ENCODE measurements around the gene PPP6R2.
"Not testable (repeated sequence)": the region's sequence is repeated elsewhere in the genome, so short reads cannot be mapped to it uniquely, and the experiment has no call there.

PPP6R2 gene

DNA sequence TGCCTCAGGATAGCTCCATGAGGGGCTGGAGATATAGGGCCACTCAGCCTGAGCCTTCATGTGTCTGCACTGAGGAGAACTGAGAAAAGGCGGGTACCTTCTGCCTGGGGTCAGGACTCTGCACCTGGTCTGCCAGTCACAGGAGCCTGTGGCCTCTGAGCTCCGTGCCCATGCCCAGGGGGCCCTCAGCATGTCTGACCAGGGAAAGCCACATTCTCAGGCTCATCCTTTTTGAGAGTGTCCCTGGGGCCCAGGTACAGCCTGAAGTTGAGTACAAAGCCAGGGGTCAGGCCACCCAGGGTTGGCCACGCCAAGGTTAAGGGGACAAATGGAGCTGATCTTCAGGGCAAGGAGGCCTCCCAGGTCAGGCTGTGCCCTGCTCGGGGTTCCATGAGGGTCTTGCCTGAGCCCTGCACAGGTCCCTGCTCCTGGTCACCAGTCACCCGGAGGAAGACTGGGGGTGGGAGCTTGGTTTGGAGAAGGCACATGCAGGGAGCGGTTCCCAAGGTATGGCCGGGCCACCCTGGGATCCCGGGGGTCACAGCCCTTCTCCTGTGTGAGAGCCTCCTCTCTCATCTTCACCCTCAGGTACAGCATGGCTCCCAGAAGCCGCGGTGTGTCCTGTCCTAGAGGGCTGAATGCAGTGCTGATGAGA is 22.3 kb upstream of the PPP6R2 start:
- Mint-ChIP-seq H3K36me3 (no peaks in the 10 kb centered on the region), H3K27ac (no peak overlapping the region), H3K4me3 (no peak overlapping the region), H3K4me1 (peaks cover 2% of the 10 kb centered on the region), H3K9me3 (no peaks in the 10 kb centered on the region)
- DNase-seq (ENCODE audit: low spot score in 2 of 2): no peak
- no peak for ATAC-seq

DNA sequence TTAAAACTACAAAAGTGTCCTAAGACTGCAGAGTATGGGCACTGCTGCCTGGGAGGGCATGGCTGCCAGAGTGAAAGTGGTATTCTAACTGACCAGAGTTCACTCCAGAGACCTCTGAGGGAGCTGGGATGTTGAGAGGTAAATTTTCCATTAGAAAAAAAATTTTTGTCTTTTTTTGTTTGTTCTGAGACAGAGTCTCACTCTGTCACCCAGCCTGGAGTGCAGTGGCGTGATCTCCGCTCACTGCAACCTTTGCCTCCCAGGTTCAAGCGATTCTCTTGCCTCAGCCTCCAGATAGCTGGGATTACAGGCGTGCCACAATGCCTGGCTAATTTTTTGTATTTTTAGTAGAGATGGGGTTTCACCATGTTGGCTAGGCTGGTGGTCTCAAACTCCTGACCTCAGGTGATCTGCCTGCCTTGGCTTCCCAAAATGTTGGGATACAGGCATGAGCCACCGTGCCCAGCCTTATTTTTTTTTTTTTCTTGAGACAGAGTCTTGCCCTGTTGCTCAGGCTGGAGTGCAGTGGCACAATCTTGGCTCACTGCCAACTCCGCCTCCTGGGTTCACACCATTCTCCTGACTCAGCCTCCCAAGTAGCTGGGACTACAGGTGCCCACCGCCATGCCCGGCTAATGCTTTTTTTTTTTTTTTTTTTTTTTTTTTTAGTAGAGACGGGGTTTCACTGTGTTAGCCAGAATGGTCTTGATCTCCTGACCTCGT is 20.6 kb upstream of the PPP6R2 start:
- DNase-seq (ENCODE audit: low spot score in 2 of 2); H3K9me3 Mint-ChIP-seq; H3K4me1 Mint-ChIP-seq; H3K4me3 Mint-ChIP-seq; H3K36me3 Mint-ChIP-seq; ATAC-seq; H3K27ac Mint-ChIP-seq: not testable (repeated sequence)

DNA sequence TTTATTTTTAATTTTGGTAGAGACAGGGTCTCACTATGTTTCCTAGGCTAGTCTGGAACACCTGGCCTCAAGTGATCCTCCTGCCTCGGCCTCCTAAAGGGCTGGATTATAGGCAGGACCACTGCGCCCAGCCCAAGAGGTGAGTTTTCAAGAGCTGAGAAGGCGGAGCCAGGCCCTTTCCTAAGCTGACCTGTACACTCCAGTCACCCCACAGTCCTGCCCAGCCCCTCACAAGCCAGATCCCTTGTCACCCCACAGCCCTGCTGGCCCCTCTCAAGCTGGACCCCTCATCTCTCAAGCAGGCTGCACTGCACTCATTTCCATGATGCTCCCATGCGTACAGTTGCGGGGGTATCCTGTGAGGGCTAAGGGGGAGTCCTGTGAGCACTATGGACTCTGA is 19.2 kb upstream of the PPP6R2 start:
- Mint-ChIP-seq H3K4me3 (no peak overlapping the region), H3K36me3 (no peaks in the 10 kb centered on the region)
- no peak for ATAC-seq

DNA sequence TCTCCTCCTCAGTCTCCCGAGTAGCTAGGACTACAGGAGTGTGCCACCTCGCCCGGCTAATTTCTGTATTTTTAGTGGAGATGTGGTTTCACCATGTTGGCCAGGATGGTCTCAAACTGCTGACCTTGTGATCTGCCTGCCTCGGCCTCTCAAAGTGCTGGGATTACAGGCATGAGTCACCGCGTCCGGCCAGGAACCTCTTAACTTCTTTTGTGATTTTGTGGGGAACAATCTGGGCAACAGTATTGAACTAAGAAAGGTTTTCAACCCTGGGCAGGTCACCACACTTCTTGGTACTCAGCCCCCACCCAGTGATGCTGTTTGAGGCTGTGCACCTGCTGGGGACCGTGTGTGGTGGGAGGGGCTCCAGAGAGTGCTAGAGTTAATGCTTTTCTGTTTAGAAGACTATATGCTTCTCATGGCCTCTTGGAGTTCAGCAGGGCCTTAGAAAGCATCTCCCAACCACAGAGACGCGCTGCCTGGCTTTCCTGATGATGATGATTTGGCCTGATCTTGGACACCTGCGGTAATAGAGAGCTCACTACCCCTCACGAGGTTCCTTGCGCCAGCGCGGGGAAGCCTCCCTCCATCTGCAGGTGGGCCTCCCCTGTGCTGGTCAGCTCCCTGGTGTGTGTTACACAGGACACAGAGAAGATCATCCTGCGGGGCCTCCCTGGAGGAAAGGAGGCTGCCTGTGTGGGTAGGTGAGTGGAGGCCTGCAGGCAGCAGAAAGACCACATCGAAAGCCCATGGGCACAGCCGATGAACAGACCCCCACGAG is 17.5 kb upstream of the PPP6R2 start:
- DNase-seq (ENCODE audit: low spot score in 2 of 2) (no peak), ATAC-seq (no peak)
- peak overlapping the region; percentile 78 for H3K4me3 Mint-ChIP-seq
- H3K36me3 Mint-ChIP-seq: no peaks in the 10 kb centered on the region
- peak overlapping the region; percentile 54 for H3K27ac Mint-ChIP-seq
- no peaks in the 10 kb centered on the region for H3K9me3 Mint-ChIP-seq
- H3K4me1 Mint-ChIP-seq: peaks cover 9% of the 10 kb centered on the region

More for the DNA sequence above, 19.2 kb upstream of the PPP6R2 start:
- Mint-ChIP-seq H3K4me1 (peaks cover 9% of the 10 kb centered on the region), H3K9me3 (no peaks in the 10 kb centered on the region), H3K27ac (no peak overlapping the region)
- no peak for DNase-seq (ENCODE audit: low spot score in 2 of 2)

DNA sequence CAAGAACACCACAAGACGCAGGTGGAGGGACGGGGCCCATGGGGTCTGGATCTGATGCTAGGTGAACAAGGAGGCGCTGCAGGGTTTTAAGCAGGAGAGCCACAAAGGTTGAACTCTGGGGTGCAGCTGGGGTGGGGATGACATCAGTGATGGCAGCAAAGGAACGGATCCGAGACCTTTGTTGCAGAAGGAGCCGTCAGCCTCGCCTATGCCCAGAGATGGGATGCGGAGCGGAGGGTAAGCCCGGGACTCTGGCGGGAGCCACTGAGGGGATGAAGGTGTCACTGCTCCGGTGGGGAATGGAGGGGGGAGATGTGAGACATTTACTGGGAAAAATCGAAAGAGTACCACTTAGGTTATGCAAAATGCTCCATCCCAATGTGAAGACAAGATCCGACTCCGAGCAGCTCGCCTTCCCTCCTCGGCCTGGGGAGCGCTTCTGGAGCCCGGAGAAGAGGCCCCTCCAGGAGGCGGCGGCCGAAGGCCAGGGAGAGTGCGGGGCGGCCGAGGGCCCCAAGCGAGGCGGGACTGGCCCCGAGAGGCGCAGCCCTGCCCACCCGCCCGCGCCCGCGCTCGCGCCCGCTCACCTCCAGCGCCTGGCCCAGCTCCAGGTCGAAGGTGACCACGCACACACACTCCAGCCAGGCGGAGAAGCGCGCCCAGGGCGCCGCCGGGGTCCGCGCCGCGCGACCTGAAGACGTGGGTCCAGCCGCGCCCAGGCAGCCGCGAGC is 16.7 kb upstream of the PPP6R2 start:
- ATAC-seq (no peak), DNase-seq (ENCODE audit: low spot score in 2 of 2) (no peak)
- Mint-ChIP-seq H3K4me3 (peak overlapping the region; percentile 78), H3K27ac (peak overlapping the region; percentile 54), H3K9me3 (no peaks in the 10 kb centered on the region), H3K36me3 (no peaks in the 10 kb centered on the region), H3K4me1 (peaks cover 9% of the 10 kb centered on the region)

DNA sequence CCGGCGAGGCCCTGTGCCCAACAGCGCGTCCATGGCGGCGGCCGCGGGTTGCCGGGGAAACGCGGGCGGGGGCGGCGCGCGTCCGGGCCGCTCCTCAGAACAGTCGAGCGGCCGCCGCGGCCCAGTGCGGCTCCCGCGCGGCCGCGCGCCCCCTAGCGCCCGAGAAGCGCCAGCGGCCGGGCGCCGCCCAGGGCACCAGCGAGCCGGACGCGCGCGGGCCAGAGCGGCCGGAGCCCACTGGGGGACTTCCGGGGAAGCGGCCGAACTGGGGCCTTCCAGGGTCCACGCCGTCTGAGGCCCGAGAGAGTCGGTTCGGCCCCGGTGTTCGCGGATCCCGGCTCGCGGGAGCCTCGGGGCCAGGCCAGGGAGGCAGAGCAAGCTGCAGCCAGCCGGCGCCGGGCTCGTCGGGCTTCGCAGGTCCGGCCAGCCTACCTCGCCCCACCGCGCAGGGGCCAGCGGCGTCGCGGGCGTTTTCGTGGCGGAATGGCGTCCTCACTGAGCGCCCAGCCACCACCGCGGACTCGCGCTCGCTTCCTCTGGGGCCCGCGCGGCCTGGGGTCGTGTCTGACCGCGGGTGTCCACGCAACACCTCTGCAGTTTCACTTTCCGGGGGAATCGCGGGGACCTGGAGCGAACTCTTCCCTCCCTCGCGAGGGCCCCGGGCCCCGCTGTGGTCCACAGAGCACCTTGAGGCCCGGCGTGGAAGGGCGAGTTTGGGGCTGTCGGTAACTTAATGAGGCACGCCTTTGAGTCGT is 16.0 kb upstream of the PPP6R2 start, which contains the start of gene DENND6B:
DENND6B (minus strand) TSS at position 57 of the 755 bp plus-strand sequence; CDS start at position 33, 24 bp downstream.
- DNase-seq (ENCODE audit: low spot score in 2 of 2): peak; percentile 75 to 85
- H3K4me3 Mint-ChIP-seq: peak within 1 kb of the TSS; percentile 78
- H3K4me1 Mint-ChIP-seq: peaks cover 9% of the 10 kb centered on the region
- no peaks in the 10 kb centered on the region for H3K9me3 Mint-ChIP-seq
- no peaks in the 10 kb centered on the region for H3K36me3 Mint-ChIP-seq
- peak within 1 kb of the TSS; percentile 80 for H3K27ac Mint-ChIP-seq
- peak; percentile 94 for ATAC-seq

DNA sequence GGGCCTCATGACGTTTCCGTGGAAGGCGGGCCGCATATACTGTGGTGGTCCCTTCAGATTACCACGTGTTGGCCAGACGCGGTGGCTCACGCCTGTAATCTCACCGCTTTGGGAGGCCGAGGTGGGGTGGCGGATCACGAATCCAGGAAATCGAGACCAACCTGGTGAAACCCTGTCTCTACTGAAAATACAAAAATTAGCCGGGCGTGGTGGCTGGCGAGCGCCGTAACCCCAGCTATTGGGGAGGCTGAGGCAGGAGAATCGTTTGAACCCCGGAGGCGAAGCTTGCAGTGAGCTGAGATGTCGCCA is 15.5 kb upstream of the PPP6R2 start:
- H3K9me3 Mint-ChIP-seq: no peaks in the 10 kb centered on the region
- H3K27ac Mint-ChIP-seq: peak overlapping the region; percentile 80
- peaks cover 9% of the 10 kb centered on the region for H3K4me1 Mint-ChIP-seq
- H3K36me3 Mint-ChIP-seq: no peaks in the 10 kb centered on the region
- DNase-seq (ENCODE audit: low spot score in 2 of 2): peak in 1 of 2 donors; percentile 55
- no peak for ATAC-seq
- H3K4me3 Mint-ChIP-seq: peak overlapping the region; percentile 78

DNA sequence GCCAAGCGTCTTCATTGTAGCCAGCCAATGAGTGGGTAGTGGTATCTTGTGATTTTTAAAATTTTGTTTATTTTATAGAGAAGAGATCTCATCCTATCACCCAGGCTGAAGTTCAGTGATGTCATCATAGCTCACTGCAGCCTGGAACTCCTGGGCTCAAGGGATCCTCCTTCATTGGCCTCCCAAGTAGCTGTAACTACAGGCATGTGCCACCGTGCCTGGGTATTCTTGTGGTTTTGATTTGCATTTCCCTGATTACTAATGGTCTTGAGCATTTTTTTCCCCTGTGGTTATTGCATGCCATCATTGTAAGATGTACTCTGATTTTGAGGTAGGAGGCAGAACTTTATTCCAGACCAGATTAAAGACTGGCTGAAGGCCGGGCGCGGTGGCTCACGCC is 13.9 kb upstream of the PPP6R2 start:
- no peaks in the 10 kb centered on the region for H3K36me3 Mint-ChIP-seq
- H3K4me1 Mint-ChIP-seq: peaks cover 9% of the 10 kb centered on the region
- H3K9me3 Mint-ChIP-seq: no peaks in the 10 kb centered on the region
- no peak for DNase-seq (ENCODE audit: low spot score in 2 of 2)
- no peak overlapping the region for H3K27ac Mint-ChIP-seq
- H3K4me3 Mint-ChIP-seq: no peak overlapping the region
- no peak for ATAC-seq

DNA sequence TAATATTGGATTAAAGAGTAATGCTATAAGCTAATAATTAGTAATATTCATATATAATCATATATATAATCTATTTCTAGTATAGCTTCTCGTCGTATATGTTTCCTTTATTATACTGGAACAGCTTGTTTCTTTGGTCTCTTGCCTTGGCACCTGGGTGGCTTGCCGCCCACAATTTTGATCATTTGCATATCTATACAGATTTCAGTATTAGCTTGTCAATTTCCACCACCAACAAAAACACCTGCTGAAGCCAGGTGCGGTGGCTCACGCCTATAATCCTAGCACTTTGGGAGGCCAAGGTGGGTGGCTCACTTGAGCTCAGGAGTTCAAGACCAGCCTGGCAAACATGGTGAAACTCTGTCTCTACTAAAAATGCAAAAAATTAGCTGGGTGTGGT is 8.7 kb upstream of the PPP6R2 start:
- not testable (repeated sequence) for H3K4me3 Mint-ChIP-seq; H3K36me3 Mint-ChIP-seq; DNase-seq (ENCODE audit: low spot score in 2 of 2); ATAC-seq; H3K4me1 Mint-ChIP-seq; H3K27ac Mint-ChIP-seq; H3K9me3 Mint-ChIP-seq

DNA sequence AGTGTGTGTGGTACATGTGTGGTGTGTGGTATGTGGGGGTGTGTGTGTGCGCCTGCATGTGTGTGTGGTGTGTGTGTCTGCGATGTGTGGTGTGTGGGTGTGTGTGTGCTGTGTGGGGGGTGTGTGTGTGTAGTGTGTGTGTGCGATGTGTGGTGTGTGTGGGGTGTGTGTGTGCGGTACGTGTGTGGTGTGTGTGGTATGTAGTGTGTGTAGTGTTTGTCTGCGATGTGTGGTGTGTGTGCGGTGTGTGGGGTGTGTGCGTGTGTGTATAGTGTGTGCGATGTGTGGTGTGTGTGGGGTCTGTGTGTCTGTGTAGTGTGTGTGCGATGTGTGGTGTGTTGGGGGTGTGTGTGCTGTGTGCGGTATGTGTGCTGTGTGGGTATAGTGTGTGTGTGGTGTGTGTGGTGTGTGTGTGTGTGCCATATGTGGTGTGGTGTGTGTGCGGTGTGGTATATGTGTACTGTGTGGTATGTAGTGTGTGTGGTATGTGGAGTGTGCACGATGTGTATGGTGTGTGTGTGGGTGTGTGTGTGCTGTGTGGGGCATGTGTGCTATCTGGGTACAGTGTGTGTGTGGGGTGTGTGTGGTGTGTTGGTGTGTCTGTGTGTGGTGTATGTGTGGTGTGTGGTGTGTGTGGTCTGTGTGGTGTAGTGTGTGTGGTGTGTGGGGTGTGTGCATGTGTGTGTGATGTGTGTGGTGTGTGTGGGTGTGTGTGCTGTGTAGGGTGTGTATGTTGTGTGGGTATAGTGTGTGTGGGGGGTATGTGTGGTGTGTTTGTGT is 5.7 kb upstream of the PPP6R2 start:
- peaks cover 2% of the 10 kb centered on the region for H3K36me3 Mint-ChIP-seq
- no peaks in the 10 kb centered on the region for H3K9me3 Mint-ChIP-seq
- DNase-seq (ENCODE audit: low spot score in 2 of 2) (no peak), ATAC-seq (no peak)
- H3K4me1 Mint-ChIP-seq: peaks cover 5% of the 10 kb centered on the region
- no peak overlapping the region for H3K4me3 Mint-ChIP-seq
- no peak overlapping the region for H3K27ac Mint-ChIP-seq

DNA sequence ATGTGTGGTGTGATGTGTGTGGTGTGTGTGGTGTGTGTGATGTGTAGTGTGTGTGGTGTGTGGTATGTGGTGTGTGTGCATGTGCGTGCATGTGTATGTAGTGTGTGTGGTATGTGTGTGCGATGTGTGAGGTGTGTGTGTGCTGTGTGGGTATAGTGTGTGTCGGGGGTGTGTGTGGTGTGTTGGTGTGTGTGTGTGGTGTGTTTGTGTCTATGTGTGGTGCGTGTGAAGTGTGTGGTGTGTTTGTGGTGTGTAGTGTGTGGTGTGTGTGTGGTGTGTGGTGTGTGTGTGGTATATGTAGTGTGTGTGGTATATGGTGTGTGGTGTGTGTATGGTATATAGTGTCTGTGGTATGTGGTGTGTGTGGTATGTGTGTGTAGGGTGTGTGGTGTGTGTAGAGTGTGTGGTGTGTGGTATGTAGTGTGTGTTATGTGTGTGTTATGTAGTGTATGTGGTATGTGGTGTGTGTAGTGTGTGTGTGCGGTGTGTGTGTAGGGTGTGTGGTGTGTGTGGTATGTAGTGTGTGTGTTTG is 5.0 kb upstream of the PPP6R2 start:
- no peaks in the 10 kb centered on the region for H3K9me3 Mint-ChIP-seq
- peaks cover 6% of the 10 kb centered on the region for H3K4me1 Mint-ChIP-seq
- peaks cover 4% of the 10 kb centered on the region for H3K36me3 Mint-ChIP-seq
- ATAC-seq (no peak), DNase-seq (ENCODE audit: low spot score in 2 of 2) (no peak)
- no peak overlapping the region for H3K27ac Mint-ChIP-seq
- no peak overlapping the region for H3K4me3 Mint-ChIP-seq

DNA sequence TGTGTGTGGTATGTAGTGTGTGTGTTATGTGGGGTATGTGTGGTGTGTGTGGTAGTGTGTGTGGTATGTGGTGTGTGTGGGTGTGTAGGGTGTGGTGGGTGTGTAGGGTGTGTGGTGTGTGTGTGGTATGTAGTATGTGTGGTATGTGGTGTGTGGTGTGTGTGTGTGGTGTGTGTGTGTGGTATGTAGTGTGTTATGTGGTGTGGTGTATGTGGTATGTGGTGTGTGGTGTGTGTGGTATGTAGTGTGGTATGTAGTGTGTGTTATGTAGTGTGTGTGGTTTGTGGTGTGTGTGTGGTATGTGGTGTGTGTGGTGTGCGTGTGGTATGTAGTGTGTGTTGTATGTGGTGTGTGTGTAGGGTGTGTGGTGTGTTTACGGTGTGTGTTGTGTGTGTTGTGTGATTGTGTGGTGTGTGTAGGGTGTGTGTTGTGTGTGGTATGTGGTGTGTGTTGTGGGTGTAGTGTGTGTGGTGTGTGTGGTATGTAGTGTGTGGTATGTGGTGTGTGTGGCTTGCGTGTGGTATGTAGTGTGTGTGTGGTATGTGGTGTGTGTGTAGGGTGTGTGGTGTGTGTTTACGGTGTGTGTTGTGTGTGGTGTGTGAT is 4.2 kb upstream of the PPP6R2 start:
- H3K36me3 Mint-ChIP-seq: peaks cover 4% of the 10 kb centered on the region
- DNase-seq (ENCODE audit: low spot score in 2 of 2) (no peak), ATAC-seq (no peak)
- no peak overlapping the region for H3K4me3 Mint-ChIP-seq
- H3K27ac Mint-ChIP-seq: no peak overlapping the region
- H3K9me3 Mint-ChIP-seq: no peaks in the 10 kb centered on the region
- H3K4me1 Mint-ChIP-seq: peaks cover 6% of the 10 kb centered on the region

DNA sequence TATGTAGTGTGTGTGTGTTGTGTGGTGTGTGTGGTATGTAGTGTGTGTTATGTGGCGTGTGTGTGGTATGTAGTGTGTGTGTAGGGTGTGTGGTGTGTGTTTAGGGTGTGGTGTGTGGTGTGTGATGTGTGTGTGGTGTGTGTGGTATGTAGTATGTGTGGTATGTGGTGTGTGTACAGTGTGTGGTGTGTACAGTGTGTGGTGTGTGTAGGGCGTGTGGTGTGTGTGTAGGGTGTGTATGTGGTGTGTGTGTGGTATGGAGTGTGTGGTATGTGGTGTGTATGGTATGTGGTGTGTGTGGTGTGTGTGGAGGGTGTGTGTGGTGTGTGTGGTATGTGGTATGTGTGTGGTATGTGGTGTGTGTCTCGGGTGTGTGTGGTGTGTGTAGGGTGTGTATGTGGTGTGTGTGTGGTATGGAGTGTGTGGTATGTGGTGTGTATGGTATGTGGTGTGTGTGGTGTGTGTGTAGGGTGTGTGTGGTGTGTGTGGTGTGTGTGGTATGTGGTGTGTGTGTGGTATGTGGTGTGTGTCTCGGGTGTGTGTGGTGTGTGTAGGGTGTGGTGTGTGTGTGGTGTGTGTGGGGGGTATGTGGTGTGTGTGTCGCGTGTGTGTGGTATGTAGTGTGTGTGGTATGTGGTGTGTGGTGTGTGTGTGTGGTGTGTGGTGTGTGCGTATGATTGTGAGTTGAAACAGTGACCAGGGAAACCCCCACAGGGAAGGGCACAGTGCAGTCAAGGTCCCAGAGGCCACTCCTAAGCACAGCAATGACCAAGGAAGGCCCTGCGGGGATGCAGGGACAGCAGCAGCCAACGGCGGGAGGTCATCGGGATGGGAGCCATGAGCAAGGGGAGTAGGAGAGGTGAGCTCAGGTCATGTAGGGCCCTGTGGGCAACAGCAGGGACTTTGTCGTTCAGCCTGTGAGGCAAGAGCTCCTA is 2.9 kb upstream of the PPP6R2 start:
- Mint-ChIP-seq H3K9me3 (no peaks in the 10 kb centered on the region), H3K36me3 (peaks cover 4% of the 10 kb centered on the region), H3K4me1 (peaks cover 6% of the 10 kb centered on the region), H3K4me3 (no peak overlapping the region), H3K27ac (no peak overlapping the region)
- ATAC-seq: peak; percentile 11
- peak in 1 of 2 donors; percentile 65 for DNase-seq (ENCODE audit: low spot score in 2 of 2)

All from stimulated activated effector memory CD8-positive, alpha-beta T cell treated with anti-CD3 and anti-CD28 coated beads, Interleukin-12 subunit alpha, Interleukin-12 subunit beta, amount 100 ng/mL, for 72 hours (primary cell).